ENCODE results near the gene DDR2. TPM values are rescaled to one million over a fixed set of nuclear protein-coding genes. Genes with fewer than 3 reads are reported as not detected.
"Not testable (repeated sequence)": the region's sequence is repeated elsewhere in the genome, so short reads cannot be mapped to it uniquely, and the experiment has no call there.

DDR2 gene
- polyA plus RNA-seq, 2 donors = 2.8 to 4.0 TPM

DNA sequence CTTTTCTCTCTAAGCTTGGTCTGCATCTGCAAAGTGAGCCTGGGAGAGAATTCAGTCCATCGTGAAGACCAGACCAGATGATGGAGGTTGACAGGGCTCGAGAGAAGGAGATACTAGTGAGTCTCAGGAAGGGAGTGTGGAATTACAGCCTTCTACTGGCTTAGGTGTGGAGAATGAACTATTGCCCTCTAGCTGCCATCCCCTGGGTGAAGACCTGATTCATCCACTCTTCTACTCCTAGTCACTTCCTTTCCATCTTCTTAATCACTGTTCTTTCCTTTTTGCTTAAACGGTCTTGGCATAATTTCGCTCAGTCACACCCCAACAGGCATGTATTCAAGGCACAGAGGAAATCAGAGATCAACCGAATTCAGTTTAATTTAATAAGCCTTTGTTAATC lies 124.3 kb downstream of the DDR2 start:
- H3K27me3 ChIP-seq (ENCODE audit: control insufficient read depth in 1 of 2, insufficient read depth in 2 of 2, low read length in 2 of 2) = no peaks in the 10 kb centered on the region
- peaks cover 0 to 2% of the 10 kb centered on the region in 2 donors for H3K36me3 ChIP-seq (ENCODE audit: control insufficient read depth in 2 of 2, insufficient read depth in 2 of 2, low read length in 1 of 2)
- no peak overlapping the region for H3K4me3 ChIP-seq (ENCODE audit: low read depth in 1 of 2, low read length in 2 of 2)
- 67 to 69% methylated on average over 5 of the region's 5 CpGs for WGBS, 2 donors
- no peak overlapping the region for H3K27ac ChIP-seq (ENCODE audit: low read depth in 2 of 2, low read length in 1 of 2)
- no peaks in the 10 kb centered on the region for H3K9me3 ChIP-seq (ENCODE audit: control insufficient read depth in 2 of 2, insufficient read depth in 1 of 2, low read depth in 1 of 2, low read length in 1 of 2)
- peaks cover 0 to 4% of the 10 kb centered on the region in 2 donors for H3K4me1 ChIP-seq (ENCODE audit: control insufficient read depth in 2 of 2, insufficient read depth in 2 of 2, low read length in 1 of 2)

DNA sequence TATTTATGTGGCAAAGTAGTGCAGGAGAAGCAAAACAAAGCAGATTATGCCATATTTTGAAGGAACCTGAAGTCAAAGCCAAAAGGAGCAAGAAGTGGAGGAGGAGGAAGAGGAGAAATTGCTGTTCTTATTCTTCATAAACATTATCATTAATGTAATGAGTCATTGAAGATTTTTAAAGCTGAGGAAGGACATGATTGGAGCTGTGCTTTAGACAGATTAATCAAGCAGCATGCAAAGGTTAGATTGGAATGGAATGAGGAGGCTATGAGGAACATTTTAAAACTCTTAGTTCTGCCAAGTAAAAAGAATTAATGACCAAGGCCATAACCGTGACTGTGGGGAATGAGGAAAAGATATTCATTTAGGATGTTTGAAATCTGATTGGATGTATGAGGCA lies 125.2 kb downstream of the DDR2 start:
- peaks cover 0 to 2% of the 10 kb centered on the region in 2 donors for H3K36me3 ChIP-seq (ENCODE audit: control insufficient read depth in 2 of 2, insufficient read depth in 2 of 2, low read length in 1 of 2)
- H3K27me3 ChIP-seq (ENCODE audit: control insufficient read depth in 1 of 2, insufficient read depth in 2 of 2, low read length in 2 of 2) = no peaks in the 10 kb centered on the region
- H3K4me1 ChIP-seq (ENCODE audit: control insufficient read depth in 2 of 2, insufficient read depth in 2 of 2, low read length in 1 of 2) = peaks cover 0 to 4% of the 10 kb centered on the region in 2 donors
- H3K27ac ChIP-seq (ENCODE audit: low read depth in 2 of 2, low read length in 1 of 2) = no peak overlapping the region
- 39 to 41% methylated on average over 1 of the region's 1 CpG for WGBS, 2 donors
- no peak overlapping the region for H3K4me3 ChIP-seq (ENCODE audit: low read depth in 1 of 2, low read length in 2 of 2)
- H3K9me3 ChIP-seq (ENCODE audit: control insufficient read depth in 2 of 2, insufficient read depth in 1 of 2, low read depth in 1 of 2, low read length in 1 of 2) = no peaks in the 10 kb centered on the region

DNA sequence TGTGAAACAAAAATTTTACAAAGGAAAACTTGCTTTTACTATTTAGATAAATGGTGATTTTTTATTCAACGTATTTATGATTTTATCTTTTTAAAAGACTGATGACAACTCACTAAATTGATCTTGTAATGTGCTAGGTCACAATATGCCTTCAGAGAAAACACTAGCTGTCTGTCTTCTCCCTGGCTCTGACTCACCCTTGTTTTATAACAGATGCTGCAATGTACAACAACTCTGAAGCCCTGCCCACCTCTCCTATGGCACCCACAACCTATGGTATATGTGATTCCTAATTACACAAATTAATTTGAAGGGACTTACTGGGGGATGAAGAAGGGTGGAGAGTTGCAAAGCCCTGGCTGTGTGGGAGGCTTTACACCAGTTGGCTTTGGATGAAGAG lies 133.5 kb downstream of the DDR2 start:
- H3K4me1 ChIP-seq (ENCODE audit: control insufficient read depth in 2 of 2, insufficient read depth in 2 of 2, low read length in 1 of 2) = no peaks in the 10 kb centered on the region
- H3K9me3 ChIP-seq (ENCODE audit: control insufficient read depth in 2 of 2, insufficient read depth in 1 of 2, low read depth in 1 of 2, low read length in 1 of 2) = no peaks in the 10 kb centered on the region
- H3K4me3 ChIP-seq (ENCODE audit: low read depth in 1 of 2, low read length in 2 of 2) = no peak overlapping the region
- WGBS, 2 donors = 87 to 96% methylated on average over 1 of the region's 1 CpG
- H3K27ac ChIP-seq (ENCODE audit: low read depth in 2 of 2, low read length in 1 of 2) = no peak overlapping the region
- peaks cover 0 to 5% of the 10 kb centered on the region in 2 donors for H3K36me3 ChIP-seq (ENCODE audit: control insufficient read depth in 2 of 2, insufficient read depth in 2 of 2, low read length in 1 of 2)
- no peaks in the 10 kb centered on the region for H3K27me3 ChIP-seq (ENCODE audit: control insufficient read depth in 1 of 2, insufficient read depth in 2 of 2, low read length in 2 of 2)

DNA sequence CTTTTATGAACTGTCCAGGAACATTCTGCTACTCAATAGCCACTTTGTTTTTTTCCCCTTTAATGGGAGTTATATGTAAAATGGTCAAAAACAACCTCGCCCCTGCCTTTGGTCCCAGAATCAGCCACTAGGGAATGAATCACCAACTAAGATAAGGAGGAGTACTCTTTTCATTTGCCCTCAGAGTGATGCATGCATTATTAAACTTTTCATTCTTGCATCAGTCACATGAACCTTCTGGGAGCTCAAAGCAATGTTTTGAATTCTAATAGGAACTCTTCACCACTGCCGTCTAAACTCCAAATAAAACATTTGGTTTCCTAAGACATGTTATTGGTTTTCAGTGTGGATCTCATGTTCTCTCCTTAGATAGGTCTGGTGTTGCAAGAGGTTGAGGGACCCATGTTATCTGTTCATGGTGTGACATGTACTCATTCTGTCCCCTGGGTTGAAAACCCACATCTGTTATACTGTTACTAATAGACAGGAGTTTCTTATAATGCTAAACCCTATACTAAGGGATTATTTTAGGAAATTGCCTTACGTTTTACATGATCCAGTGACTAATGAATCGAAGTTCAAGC lies 140.4 kb downstream of the DDR2 start:
- no peak overlapping the region for H3K4me3 ChIP-seq (ENCODE audit: low read depth in 1 of 2, low read length in 2 of 2)
- no peaks in the 10 kb centered on the region for H3K9me3 ChIP-seq (ENCODE audit: control insufficient read depth in 2 of 2, insufficient read depth in 1 of 2, low read depth in 1 of 2, low read length in 1 of 2)
- 82 to 90% methylated on average over 4 of the region's 4 CpGs for WGBS, 2 donors
- no peaks in the 10 kb centered on the region for H3K27me3 ChIP-seq (ENCODE audit: control insufficient read depth in 1 of 2, insufficient read depth in 2 of 2, low read length in 2 of 2)
- no peaks in the 10 kb centered on the region for H3K4me1 ChIP-seq (ENCODE audit: control insufficient read depth in 2 of 2, insufficient read depth in 2 of 2, low read length in 1 of 2)
- no peak overlapping the region for H3K27ac ChIP-seq (ENCODE audit: low read depth in 2 of 2, low read length in 1 of 2)
- peaks cover 0 to 3% of the 10 kb centered on the region in 2 donors for H3K36me3 ChIP-seq (ENCODE audit: control insufficient read depth in 2 of 2, insufficient read depth in 2 of 2, low read length in 1 of 2)

DNA sequence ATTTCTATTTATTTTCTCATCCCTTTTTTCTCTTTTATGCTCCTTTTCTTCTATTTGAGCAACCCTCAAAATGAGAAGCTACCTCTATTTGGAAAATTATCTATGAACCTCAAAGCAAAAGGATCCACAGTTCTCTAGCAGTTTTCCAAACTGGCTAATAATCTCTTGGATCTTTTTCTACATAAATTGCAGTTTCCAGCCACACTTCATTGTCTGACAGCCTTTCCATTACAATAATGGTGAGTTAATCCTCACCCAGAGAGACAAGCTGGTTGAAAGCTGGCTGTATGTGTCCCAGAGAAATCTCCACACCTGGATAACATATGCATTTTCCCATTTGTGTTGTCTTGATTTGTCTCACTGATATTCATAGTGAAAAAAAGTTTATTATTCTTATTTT lies 141.7 kb downstream of the DDR2 start:
- no peak overlapping the region for H3K4me3 ChIP-seq (ENCODE audit: low read depth in 1 of 2, low read length in 2 of 2)
- no peaks in the 10 kb centered on the region for H3K9me3 ChIP-seq (ENCODE audit: control insufficient read depth in 2 of 2, insufficient read depth in 1 of 2, low read depth in 1 of 2, low read length in 1 of 2)
- no peaks in the 10 kb centered on the region for H3K4me1 ChIP-seq (ENCODE audit: control insufficient read depth in 2 of 2, insufficient read depth in 2 of 2, low read length in 1 of 2)
- peaks cover 0 to 3% of the 10 kb centered on the region in 2 donors for H3K36me3 ChIP-seq (ENCODE audit: control insufficient read depth in 2 of 2, insufficient read depth in 2 of 2, low read length in 1 of 2)
- no peak overlapping the region for H3K27ac ChIP-seq (ENCODE audit: low read depth in 2 of 2, low read length in 1 of 2)
- no peaks in the 10 kb centered on the region for H3K27me3 ChIP-seq (ENCODE audit: control insufficient read depth in 1 of 2, insufficient read depth in 2 of 2, low read length in 2 of 2)

DNA sequence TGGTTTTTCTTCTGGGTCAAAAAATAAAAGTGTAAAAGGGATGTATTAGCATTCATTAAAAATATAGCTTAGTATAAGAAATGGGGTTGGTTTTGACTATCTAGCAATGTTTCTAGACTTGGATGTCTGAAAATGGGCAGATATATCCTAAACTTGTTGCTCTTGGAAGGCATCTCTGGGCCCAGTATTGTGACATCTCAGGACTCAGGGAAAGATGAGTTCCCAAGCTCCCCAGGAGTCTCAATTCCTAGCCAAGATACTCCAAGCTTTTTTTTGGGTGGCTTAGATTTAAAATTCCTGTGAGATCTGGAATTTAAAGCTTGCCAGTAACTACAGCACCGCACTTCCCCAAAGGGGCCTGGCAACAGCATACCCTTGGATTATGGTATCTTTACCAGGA lies 146.8 kb downstream of the DDR2 start:
- H3K9me3 ChIP-seq (ENCODE audit: control insufficient read depth in 2 of 2, insufficient read depth in 1 of 2, low read depth in 1 of 2, low read length in 1 of 2) = peaks cover 0 to 2% of the 10 kb centered on the region in 2 donors
- no peaks in the 10 kb centered on the region for H3K36me3 ChIP-seq (ENCODE audit: control insufficient read depth in 2 of 2, insufficient read depth in 2 of 2, low read length in 1 of 2)
- H3K4me3 ChIP-seq (ENCODE audit: low read depth in 1 of 2, low read length in 2 of 2) = no peak overlapping the region
- WGBS, 2 donors = 94 to 99% methylated on average over 1 of the region's 1 CpG
- H3K27me3 ChIP-seq (ENCODE audit: control insufficient read depth in 1 of 2, insufficient read depth in 2 of 2, low read length in 2 of 2) = no peaks in the 10 kb centered on the region
- H3K4me1 ChIP-seq (ENCODE audit: control insufficient read depth in 2 of 2, insufficient read depth in 2 of 2, low read length in 1 of 2) = no peaks in the 10 kb centered on the region
- no peak overlapping the region for H3K27ac ChIP-seq (ENCODE audit: low read depth in 2 of 2, low read length in 1 of 2)

DNA sequence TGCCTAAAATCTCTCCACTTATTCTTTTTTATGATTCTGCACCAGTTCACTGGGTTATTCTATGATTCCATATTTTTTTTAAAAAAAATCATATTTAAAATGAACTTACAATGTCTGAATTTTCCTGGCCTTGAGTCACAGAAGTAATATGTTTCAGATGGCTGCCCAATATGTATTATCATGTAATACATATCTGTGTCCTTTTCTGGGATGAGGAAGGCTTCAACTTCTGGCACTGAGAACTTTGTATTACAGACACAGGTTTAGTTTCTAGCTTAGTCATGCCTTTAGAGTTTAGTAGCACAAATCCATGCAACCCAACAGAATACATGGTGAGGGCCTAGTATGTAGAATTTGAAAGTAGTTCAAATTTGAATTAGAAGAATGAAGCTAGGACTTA lies 150.4 kb downstream of the DDR2 start:
- Histone ChIP-seq H3K4me1 (ENCODE audit: control insufficient read depth in 2 of 2, insufficient read depth in 2 of 2, low read length in 1 of 2) (no peaks in the 10 kb centered on the region), H3K27me3 (ENCODE audit: control insufficient read depth in 1 of 2, insufficient read depth in 2 of 2, low read length in 2 of 2) (no peaks in the 10 kb centered on the region), H3K27ac (ENCODE audit: low read depth in 2 of 2, low read length in 1 of 2) (no peak overlapping the region), H3K4me3 (ENCODE audit: low read depth in 1 of 2, low read length in 2 of 2) (no peak overlapping the region), H3K36me3 (ENCODE audit: control insufficient read depth in 2 of 2, insufficient read depth in 2 of 2, low read length in 1 of 2) (no peaks in the 10 kb centered on the region), H3K9me3 (ENCODE audit: control insufficient read depth in 2 of 2, insufficient read depth in 1 of 2, low read depth in 1 of 2, low read length in 1 of 2) (peaks cover 0 to 2% of the 10 kb centered on the region in 2 donors)

DNA sequence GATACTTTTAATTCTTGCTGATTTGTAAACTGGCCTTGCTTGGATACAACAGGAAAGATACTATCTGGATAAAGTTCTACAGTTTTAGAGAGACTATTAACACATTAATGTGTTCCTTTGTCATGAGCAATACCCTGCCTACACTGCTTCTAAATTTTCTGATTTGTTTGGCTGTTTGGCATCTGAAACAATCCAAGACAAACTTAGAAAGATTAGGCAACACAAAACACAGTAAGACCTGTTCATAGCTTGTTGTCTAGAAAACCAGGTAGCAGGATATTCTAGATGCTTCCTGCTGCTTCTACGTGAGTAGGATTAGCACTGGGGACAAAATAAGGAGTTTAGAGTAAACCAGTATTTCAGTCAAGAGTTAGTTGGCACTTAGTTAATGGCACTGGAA lies 152.7 kb downstream of the DDR2 start:
- WGBS, 2 donors = 60 to 71% methylated on average over 1 of the region's 1 CpG
- H3K36me3 ChIP-seq (ENCODE audit: control insufficient read depth in 2 of 2, insufficient read depth in 2 of 2, low read length in 1 of 2); H3K27me3 ChIP-seq (ENCODE audit: control insufficient read depth in 1 of 2, insufficient read depth in 2 of 2, low read length in 2 of 2); H3K27ac ChIP-seq (ENCODE audit: low read depth in 2 of 2, low read length in 1 of 2); H3K4me3 ChIP-seq (ENCODE audit: low read depth in 1 of 2, low read length in 2 of 2); H3K9me3 ChIP-seq (ENCODE audit: control insufficient read depth in 2 of 2, insufficient read depth in 1 of 2, low read depth in 1 of 2, low read length in 1 of 2); H3K4me1 ChIP-seq (ENCODE audit: control insufficient read depth in 2 of 2, insufficient read depth in 2 of 2, low read length in 1 of 2): not testable (repeated sequence)

DNA sequence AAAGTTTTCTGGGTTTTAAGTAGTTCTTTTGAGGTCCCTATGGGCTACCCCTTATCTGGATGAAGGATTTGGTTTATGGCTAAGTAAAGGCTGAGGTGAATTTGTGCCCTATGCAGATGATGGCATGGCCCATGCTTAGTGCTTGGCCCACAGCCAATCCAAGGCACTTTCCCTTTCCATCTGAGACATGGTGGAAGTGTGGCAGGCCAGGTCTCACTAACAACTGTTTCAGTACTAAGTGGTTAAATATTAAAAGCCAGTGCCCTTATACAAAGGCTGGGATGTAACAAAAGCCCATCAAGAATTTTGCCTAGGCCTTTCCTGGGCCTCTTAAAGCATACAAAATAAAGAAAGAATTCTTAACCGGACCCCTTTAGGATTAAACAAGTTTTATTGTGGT lies 156.5 kb downstream of the DDR2 start:
- WGBS, 2 donors = 97 to 100% methylated on average over 1 of the region's 1 CpG
- not testable (repeated sequence) for H3K27me3 ChIP-seq (ENCODE audit: control insufficient read depth in 1 of 2, insufficient read depth in 2 of 2, low read length in 2 of 2); H3K4me3 ChIP-seq (ENCODE audit: low read depth in 1 of 2, low read length in 2 of 2); H3K4me1 ChIP-seq (ENCODE audit: control insufficient read depth in 2 of 2, insufficient read depth in 2 of 2, low read length in 1 of 2); H3K36me3 ChIP-seq (ENCODE audit: control insufficient read depth in 2 of 2, insufficient read depth in 2 of 2, low read length in 1 of 2); H3K9me3 ChIP-seq (ENCODE audit: control insufficient read depth in 2 of 2, insufficient read depth in 1 of 2, low read depth in 1 of 2, low read length in 1 of 2); H3K27ac ChIP-seq (ENCODE audit: low read depth in 2 of 2, low read length in 1 of 2)

DNA sequence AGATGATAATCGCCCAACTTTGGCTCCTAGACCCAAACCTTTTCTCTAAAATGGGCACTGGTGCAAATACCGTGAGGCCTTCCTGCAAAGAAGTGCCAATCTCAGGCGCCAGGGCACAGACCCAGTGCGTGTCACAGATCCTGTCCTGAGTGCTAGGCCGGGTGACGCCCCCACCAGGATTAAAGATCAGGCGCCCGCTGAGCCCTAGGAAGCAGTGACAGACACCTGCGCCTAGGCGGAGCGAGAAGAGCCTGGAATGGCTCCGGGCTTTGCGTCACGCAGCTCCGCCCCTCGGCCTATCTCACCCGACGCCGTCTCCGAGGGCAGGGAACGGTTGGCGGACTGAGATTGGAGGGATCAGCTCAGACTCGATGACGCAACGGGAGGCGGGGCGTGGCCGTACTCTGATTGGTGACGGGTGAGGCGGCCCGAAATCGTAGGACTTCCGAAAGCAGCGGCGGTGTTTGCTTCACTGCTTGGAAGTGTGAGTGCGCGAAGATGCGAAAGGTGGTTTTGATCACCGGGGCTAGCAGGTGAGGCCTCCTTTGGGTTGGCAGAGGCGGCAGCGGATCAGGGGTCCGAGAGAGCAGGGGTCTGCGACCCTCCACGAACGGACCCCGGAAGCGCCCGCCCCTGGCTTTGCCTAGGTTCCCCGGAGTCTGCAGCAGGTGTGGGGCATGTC lies 158.2 kb downstream of the DDR2 start, which contains the start of gene HSD17B7:
HSD17B7 (plus strand) TSS at position 400 of the 682 bp plus-strand sequence; CDS start at position 499, 99 bp downstream.
- not testable (repeated sequence) for H3K36me3 ChIP-seq (ENCODE audit: control insufficient read depth in 2 of 2, insufficient read depth in 2 of 2, low read length in 1 of 2); H3K9me3 ChIP-seq (ENCODE audit: control insufficient read depth in 2 of 2, insufficient read depth in 1 of 2, low read depth in 1 of 2, low read length in 1 of 2); H3K4me1 ChIP-seq (ENCODE audit: control insufficient read depth in 2 of 2, insufficient read depth in 2 of 2, low read length in 1 of 2); H3K27me3 ChIP-seq (ENCODE audit: control insufficient read depth in 1 of 2, insufficient read depth in 2 of 2, low read length in 2 of 2)
- Histone ChIP-seq H3K27ac (ENCODE audit: low read depth in 2 of 2, low read length in 1 of 2) (peak within 1 kb of the TSS; percentile 88 to 95), H3K4me3 (ENCODE audit: low read depth in 1 of 2, low read length in 2 of 2) (peak within 1 kb of the TSS; percentile 52 to 60)
- WGBS, 2 donors = 1% methylated on average over 23 to 34 of the region's 49 CpGs
